ENCODE results near the gene SLC9A8.
"Not testable (repeated sequence)": the region's sequence is repeated elsewhere in the genome, so short reads cannot be mapped to it uniquely, and the experiment has no call there.

Gene SLC9A8

DNA sequence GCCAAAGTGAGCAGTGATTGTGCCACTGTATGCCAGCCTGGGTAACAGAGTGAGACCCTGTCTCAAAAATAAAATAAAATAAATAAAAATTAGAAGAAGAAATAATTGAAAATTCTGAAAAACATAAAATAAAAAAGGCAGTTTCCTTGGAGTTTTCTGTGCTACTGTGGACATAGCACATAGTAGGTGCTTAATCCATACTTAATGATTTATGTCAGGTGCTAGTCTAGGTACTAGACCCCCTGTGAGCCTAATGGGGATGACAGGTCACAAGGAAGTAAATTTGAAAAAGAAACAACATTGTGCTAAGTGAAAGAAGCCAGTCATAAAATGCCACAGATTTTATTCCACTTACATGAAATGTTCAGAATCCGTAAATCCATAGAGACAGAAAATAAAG, 9.2 kb upstream of the SLC9A8 start:
- no peak overlapping the region for H3K4me3 ChIP-seq (IDR thresholded peaks at IDR 0.05; ENCODE audit: insufficient read depth, low read depth, low read length)
- no peaks in the 10 kb centered on the region for H3K36me3 ChIP-seq (ENCODE audit: insufficient read depth)
- H3K4me2 ChIP-seq, result peak overlapping the region; percentile 65; the same call in 1 of the 2 replicates
- TF ChIP-seq, protein P1, sequence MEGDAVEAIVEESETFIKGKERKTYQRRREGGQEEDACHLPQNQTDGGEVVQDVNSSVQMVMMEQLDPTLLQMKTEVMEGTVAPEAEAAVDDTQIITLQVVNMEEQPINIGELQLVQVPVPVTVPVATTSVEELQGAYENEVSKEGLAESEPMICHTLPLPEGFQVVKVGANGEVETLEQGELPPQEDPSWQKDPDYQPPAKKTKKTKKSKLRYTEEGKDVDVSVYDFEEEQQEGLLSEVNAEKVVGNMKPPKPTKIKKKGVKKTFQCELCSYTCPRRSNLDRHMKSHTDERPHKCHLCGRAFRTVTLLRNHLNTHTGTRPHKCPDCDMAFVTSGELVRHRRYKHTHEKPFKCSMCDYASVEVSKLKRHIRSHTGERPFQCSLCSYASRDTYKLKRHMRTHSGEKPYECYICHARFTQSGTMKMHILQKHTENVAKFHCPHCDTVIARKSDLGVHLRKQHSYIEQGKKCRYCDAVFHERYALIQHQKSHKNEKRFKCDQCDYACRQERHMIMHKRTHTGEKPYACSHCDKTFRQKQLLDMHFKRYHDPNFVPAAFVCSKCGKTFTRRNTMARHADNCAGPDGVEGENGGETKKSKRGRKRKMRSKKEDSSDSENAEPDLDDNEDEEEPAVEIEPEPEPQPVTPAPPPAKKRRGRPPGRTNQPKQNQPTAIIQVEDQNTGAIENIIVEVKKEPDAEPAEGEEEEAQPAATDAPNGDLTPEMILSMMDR (conservative IDR thresholded peaks at IDR 0.05; ENCODE audit: low read depth, low read length), result no peak
- no peaks in the 10 kb centered on the region; the same call in 1 of the 2 replicates for H3K27me3 ChIP-seq (ENCODE audit: insufficient read depth, low read depth)
- peak overlapping the region; percentile 84; the same call in 1 of the 2 replicates for H3K27ac ChIP-seq
- no peak overlapping the region for H2AFZ ChIP-seq (ENCODE audit: low read depth)
- no peaks in the 10 kb centered on the region for H3K79me2 ChIP-seq (ENCODE audit: insufficient read depth, low read depth)
- H3K9ac ChIP-seq, result no peak overlapping the region
- H3K4me1 ChIP-seq (ENCODE audit: low read depth, poor library complexity, severe bottlenecking), result peaks cover 67% of the 10 kb centered on the region
- H4K20me1 ChIP-seq (ENCODE audit: insufficient read depth), result no peaks in the 10 kb centered on the region

DNA sequence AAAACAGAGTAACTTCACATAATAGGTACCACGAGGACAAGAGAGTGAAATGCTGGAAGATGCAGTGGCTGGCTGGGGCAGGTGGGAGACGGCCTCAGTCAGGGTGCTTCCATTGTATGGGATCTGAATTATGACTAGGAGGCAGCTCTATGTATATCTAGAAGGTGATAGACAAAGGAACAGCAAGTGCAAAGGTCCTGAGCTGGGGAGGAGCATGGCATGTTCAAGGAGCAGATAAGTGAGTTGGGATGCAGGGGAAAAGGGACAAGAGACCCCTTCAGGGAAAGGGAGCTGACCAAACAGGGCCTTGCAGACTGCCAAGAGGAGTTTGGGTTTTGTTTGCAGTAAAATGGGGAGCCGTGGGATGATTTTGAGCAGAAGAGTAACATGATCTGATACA, 8.3 kb upstream of the SLC9A8 start:
- TF ChIP-seq, protein P1 (conservative IDR thresholded peaks at IDR 0.05; ENCODE audit: low read depth, low read length), result no peak
- no peaks in the 10 kb centered on the region for H3K36me3 ChIP-seq (ENCODE audit: insufficient read depth)
- H3K4me1 ChIP-seq (ENCODE audit: low read depth, poor library complexity, severe bottlenecking), result peaks cover 61% of the 10 kb centered on the region
- no peaks in the 10 kb centered on the region for H3K79me2 ChIP-seq (ENCODE audit: insufficient read depth, low read depth)
- no peak overlapping the region for H3K4me2 ChIP-seq
- H4K20me1 ChIP-seq (ENCODE audit: insufficient read depth), result no peaks in the 10 kb centered on the region
- no peak overlapping the region for H3K27ac ChIP-seq
- no peak overlapping the region for H3K4me3 ChIP-seq (IDR thresholded peaks at IDR 0.05; ENCODE audit: insufficient read depth, low read depth, low read length)
- no peak overlapping the region for H3K9ac ChIP-seq
- H2AFZ ChIP-seq (ENCODE audit: low read depth), result no peak overlapping the region
- H3K27me3 ChIP-seq (ENCODE audit: insufficient read depth, low read depth), result no peaks in the 10 kb centered on the region

DNA sequence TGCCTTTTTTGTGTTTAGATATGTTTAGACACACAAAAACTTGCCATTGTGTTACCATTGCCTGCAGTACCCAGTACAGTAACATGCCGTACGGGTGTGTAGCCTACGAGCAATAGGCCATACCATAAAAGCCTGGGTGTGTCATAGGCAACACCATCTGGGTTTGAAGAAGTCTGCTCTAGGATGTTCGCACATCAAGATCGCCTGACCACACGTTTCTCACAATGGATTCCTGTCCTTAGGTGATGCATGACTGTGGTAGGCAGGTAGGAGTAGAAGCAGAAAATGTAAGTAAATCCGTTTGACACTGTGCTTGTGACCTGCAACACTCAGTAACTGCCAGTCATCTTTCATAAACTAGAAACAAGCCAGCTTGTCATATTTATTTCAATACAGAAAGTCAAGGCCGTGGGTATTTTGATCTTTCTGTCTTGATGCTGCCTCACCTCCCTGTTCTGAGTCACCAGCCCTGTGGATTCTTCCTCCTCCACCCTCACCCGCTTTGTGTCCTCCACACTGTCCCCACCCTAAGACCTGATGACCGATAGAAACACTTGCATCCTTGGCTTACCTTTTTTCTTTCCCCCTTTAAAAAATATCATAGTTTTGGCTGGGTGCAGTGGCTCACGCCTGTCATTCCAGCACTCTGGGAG, 7.3 kb upstream of the SLC9A8 start:
- peak overlapping the region; percentile 28; the same call in 1 of the 2 replicates for H3K4me2 ChIP-seq
- H3K4me3 ChIP-seq (IDR thresholded peaks at IDR 0.05; ENCODE audit: insufficient read depth, low read depth, low read length); H3K36me3 ChIP-seq (ENCODE audit: insufficient read depth); H2AFZ ChIP-seq (ENCODE audit: low read depth); H3K27me3 ChIP-seq (ENCODE audit: insufficient read depth, low read depth); H3K9ac ChIP-seq; H4K20me1 ChIP-seq (ENCODE audit: insufficient read depth); H3K79me2 ChIP-seq (ENCODE audit: insufficient read depth, low read depth); H3K27ac ChIP-seq: not testable (repeated sequence)
- peaks cover 51% of the 10 kb centered on the region for H3K4me1 ChIP-seq (ENCODE audit: low read depth, poor library complexity, severe bottlenecking)

DNA sequence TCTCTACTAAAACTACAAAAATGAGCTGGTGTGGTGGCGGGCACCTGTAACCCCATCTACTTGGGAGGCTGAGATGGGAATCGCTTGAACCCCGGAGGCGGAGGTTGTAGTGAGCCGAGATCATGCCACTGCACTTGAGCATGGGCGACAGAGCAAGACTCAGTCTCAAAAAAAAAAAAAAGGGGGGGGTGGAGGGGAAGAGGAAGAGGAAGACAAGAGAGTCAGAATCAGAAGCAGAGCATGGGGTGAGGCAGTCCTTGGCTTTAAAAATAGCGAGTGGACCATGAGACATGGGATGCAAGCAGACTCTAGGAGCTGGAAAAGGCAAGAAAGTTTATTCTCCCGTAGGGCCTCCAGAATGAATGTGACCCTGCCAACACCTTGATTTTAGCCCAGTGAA, 3.9 kb upstream of the SLC9A8 start:
- Histone ChIP-seq H3K79me2 (ENCODE audit: insufficient read depth, low read depth) (peaks cover 7% of the 10 kb centered on the region; the same call in 1 of the 2 replicates), H3K4me3 (IDR thresholded peaks at IDR 0.05; ENCODE audit: insufficient read depth, low read depth, low read length) (no peak overlapping the region), H3K27ac (no peak overlapping the region), H3K4me1 (ENCODE audit: low read depth, poor library complexity, severe bottlenecking) (peaks cover 26% of the 10 kb centered on the region), H3K27me3 (ENCODE audit: insufficient read depth, low read depth) (no peaks in the 10 kb centered on the region), H3K9ac (no peak overlapping the region), H2AFZ (ENCODE audit: low read depth) (no peak overlapping the region), H4K20me1 (ENCODE audit: insufficient read depth) (no peaks in the 10 kb centered on the region), H3K36me3 (ENCODE audit: insufficient read depth) (no peaks in the 10 kb centered on the region), H3K4me2 (no peak overlapping the region)
- TF ChIP-seq, protein P1 (conservative IDR thresholded peaks at IDR 0.05; ENCODE audit: low read depth, low read length), result no peak

DNA sequence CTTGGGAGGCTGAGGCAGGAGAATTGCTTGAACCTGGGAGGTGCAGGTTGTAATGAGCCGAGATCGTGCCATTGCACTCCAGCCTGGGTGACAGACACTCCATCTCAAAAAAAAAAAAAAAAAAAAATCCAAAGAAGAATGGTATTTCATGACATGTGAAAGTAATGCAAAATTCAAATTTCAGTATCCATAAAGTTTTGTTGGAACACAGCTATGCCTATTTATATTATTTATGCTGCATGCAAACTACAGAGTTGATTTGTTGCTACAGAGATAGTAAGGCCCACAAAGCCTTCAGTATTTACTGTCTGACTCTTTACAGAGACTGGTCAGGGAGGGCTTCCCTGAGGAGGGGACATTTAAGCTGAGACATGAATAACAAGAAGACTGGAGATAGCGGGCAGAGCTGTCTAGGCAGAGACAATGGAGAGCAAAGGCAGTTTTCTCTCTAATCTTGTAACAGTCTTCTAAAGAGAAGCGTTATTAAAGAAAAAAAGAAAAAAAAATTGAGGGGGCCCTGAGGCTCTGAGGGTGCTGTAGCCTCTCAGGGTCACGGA, 2.7 kb upstream of the SLC9A8 start:
- H4K20me1 ChIP-seq (ENCODE audit: insufficient read depth), result no peaks in the 10 kb centered on the region
- no peaks in the 10 kb centered on the region for H3K36me3 ChIP-seq (ENCODE audit: insufficient read depth)
- TF ChIP-seq, protein P1 (conservative IDR thresholded peaks at IDR 0.05; ENCODE audit: low read depth, low read length), result no peak
- no peak overlapping the region for H2AFZ ChIP-seq (ENCODE audit: low read depth)
- no peak overlapping the region for H3K4me2 ChIP-seq
- H3K27ac ChIP-seq, result no peak overlapping the region
- peaks cover 22% of the 10 kb centered on the region for H3K4me1 ChIP-seq (ENCODE audit: low read depth, poor library complexity, severe bottlenecking)
- peaks cover 7% of the 10 kb centered on the region; the same call in 1 of the 2 replicates for H3K79me2 ChIP-seq (ENCODE audit: insufficient read depth, low read depth)
- no peak overlapping the region for H3K9ac ChIP-seq
- no peak overlapping the region for H3K4me3 ChIP-seq (IDR thresholded peaks at IDR 0.05; ENCODE audit: insufficient read depth, low read depth, low read length)
- H3K27me3 ChIP-seq (ENCODE audit: insufficient read depth, low read depth), result no peaks in the 10 kb centered on the region
